Measurements from ENCODE around the gene DSE.
A peak's percentile ranks its signal among the peaks of the same experiment; 100 is the strongest.
"Not testable (repeated sequence)": the region's sequence is repeated elsewhere in the genome, so short reads cannot be mapped to it uniquely, and the experiment has no call there.

The DSE gene

GRCh38 chr6:116340625-116341024 is 30.1 kb upstream of the DSE start:
- not testable (repeated sequence) for H3K27ac Mint-ChIP-seq; H3K36me3 Mint-ChIP-seq; H3K9me3 Mint-ChIP-seq; DNase-seq; H3K4me1 Mint-ChIP-seq; ATAC-seq (replicated peaks); H3K27me3 Mint-ChIP-seq; H3K4me3 Mint-ChIP-seq

GRCh38 chr6:116349216-116349615 is 21.5 kb upstream of the DSE start:
- H3K4me1 Mint-ChIP-seq, result peaks cover 2 to 10% of the 10 kb centered on the region in 2 donors
- H3K4me3 Mint-ChIP-seq, result no peak overlapping the region
- H3K9me3 Mint-ChIP-seq, result no peaks in the 10 kb centered on the region
- no peaks in the 10 kb centered on the region for H3K27me3 Mint-ChIP-seq
- DNase-seq, result no peak
- H3K27ac Mint-ChIP-seq, result no peak overlapping the region
- no peak for ATAC-seq (replicated peaks)
- no peaks in the 10 kb centered on the region for H3K36me3 Mint-ChIP-seq

- Mint-ChIP-seq H3K36me3 (no peaks in the 10 kb centered on the region), H3K27me3 (no peaks in the 10 kb centered on the region)
- no peak for ATAC-seq (replicated peaks)
These were observed 19.6 kb upstream of the DSE start for GRCh38 chr6:116351101-116351500.

GRCh38 chr6:116352515-116353471 is 18.0 kb upstream of the DSE start:
- no peak for DNase-seq
- Mint-ChIP-seq H3K27ac (no peak overlapping the region), H3K4me1 (peaks cover 2 to 10% of the 10 kb centered on the region in 2 donors), H3K27me3 (no peaks in the 10 kb centered on the region), H3K36me3 (no peaks in the 10 kb centered on the region), H3K4me3 (no peak overlapping the region), H3K9me3 (no peaks in the 10 kb centered on the region)
- ATAC-seq (replicated peaks), result peak; percentile 44 to 56

More at GRCh38 chr6:116351101-116351500, 19.6 kb upstream of the DSE start:
- no peak overlapping the region for H3K27ac Mint-ChIP-seq
- no peak for DNase-seq
- no peaks in the 10 kb centered on the region for H3K9me3 Mint-ChIP-seq
- H3K4me1 Mint-ChIP-seq, result peaks cover 2 to 10% of the 10 kb centered on the region in 2 donors
- no peak overlapping the region for H3K4me3 Mint-ChIP-seq

- no peak for ATAC-seq (replicated peaks)
- DNase-seq, result no peak
- Mint-ChIP-seq H3K27ac (no peak overlapping the region), H3K4me1 (peaks cover 2 to 10% of the 10 kb centered on the region in 2 donors), H3K36me3 (no peaks in the 10 kb centered on the region), H3K4me3 (no peak overlapping the region), H3K9me3 (no peaks in the 10 kb centered on the region), H3K27me3 (no peaks in the 10 kb centered on the region)
These were observed 16.5 kb upstream of the DSE start for GRCh38 chr6:116354236-116354635.

- H3K27ac Mint-ChIP-seq, result no peak overlapping the region
- H3K36me3 Mint-ChIP-seq, result no peaks in the 10 kb centered on the region
- peaks cover 0 to 3% of the 10 kb centered on the region in 2 donors for H3K9me3 Mint-ChIP-seq
- peaks cover 2 to 10% of the 10 kb centered on the region in 2 donors for H3K4me1 Mint-ChIP-seq
- ATAC-seq (replicated peaks) (no peak), DNase-seq (no peak)
- no peak overlapping the region for H3K4me3 Mint-ChIP-seq
- H3K27me3 Mint-ChIP-seq, result no peaks in the 10 kb centered on the region
These were observed 15.0 kb upstream of the DSE start for GRCh38 chr6:116355796-116356195.

GRCh38 chr6:116359131-116359530 is 11.6 kb upstream of the DSE start:
- H3K9me3 Mint-ChIP-seq, result peaks cover 0 to 3% of the 10 kb centered on the region in 2 donors
- no peak for DNase-seq
- H3K27me3 Mint-ChIP-seq, result no peaks in the 10 kb centered on the region
- ATAC-seq (replicated peaks), result no peak
- peaks cover 0 to 6% of the 10 kb centered on the region in 2 donors for H3K4me1 Mint-ChIP-seq
- H3K4me3 Mint-ChIP-seq, result no peak overlapping the region
- no peaks in the 10 kb centered on the region for H3K36me3 Mint-ChIP-seq
- no peak overlapping the region for H3K27ac Mint-ChIP-seq

- no peak overlapping the region for H3K27ac Mint-ChIP-seq
- ATAC-seq (replicated peaks), result no peak
- DNase-seq, result no peak
- H3K27me3 Mint-ChIP-seq, result no peaks in the 10 kb centered on the region
- H3K36me3 Mint-ChIP-seq, result no peaks in the 10 kb centered on the region
- no peak overlapping the region for H3K4me3 Mint-ChIP-seq
- peaks cover 0 to 6% of the 10 kb centered on the region in 2 donors for H3K4me1 Mint-ChIP-seq
- H3K9me3 Mint-ChIP-seq, result peaks cover 0 to 3% of the 10 kb centered on the region in 2 donors
These were observed 10.9 kb upstream of the DSE start for GRCh38 chr6:116359835-116360234.

GRCh38 chr6:116362276-116362675 is 8.5 kb upstream of the DSE start:
- no peak overlapping the region for H3K27ac Mint-ChIP-seq

GRCh38 chr6:116363759-116364158 is 7.0 kb upstream of the DSE start:
- H3K27ac Mint-ChIP-seq, result no peak overlapping the region
- H3K4me1 Mint-ChIP-seq, result peaks cover 2 to 6% of the 10 kb centered on the region in 2 donors
- ATAC-seq (replicated peaks) (peak in 1 of 2 donors; percentile 39), DNase-seq (no peak)
- no peaks in the 10 kb centered on the region for H3K27me3 Mint-ChIP-seq
- no peak overlapping the region for H3K4me3 Mint-ChIP-seq
- no peaks in the 10 kb centered on the region for H3K36me3 Mint-ChIP-seq
- H3K9me3 Mint-ChIP-seq, result peaks cover 0 to 3% of the 10 kb centered on the region in 2 donors

More at GRCh38 chr6:116362276-116362675, 8.5 kb upstream of the DSE start:
- DNase-seq, result no peak
- H3K36me3 Mint-ChIP-seq, result no peaks in the 10 kb centered on the region
- no peak for ATAC-seq (replicated peaks)
- H3K4me3 Mint-ChIP-seq, result no peak overlapping the region
- H3K4me1 Mint-ChIP-seq, result peaks cover 0 to 6% of the 10 kb centered on the region in 2 donors
- peaks cover 0 to 3% of the 10 kb centered on the region in 2 donors for H3K9me3 Mint-ChIP-seq
- H3K27me3 Mint-ChIP-seq, result no peaks in the 10 kb centered on the region

GRCh38 chr6:116364321-116364720 is 6.4 kb upstream of the DSE start:
- H3K27ac Mint-ChIP-seq, result no peak overlapping the region
- no peak overlapping the region for H3K4me3 Mint-ChIP-seq
- ATAC-seq (replicated peaks), result no peak
- no peak for DNase-seq
- H3K27me3 Mint-ChIP-seq, result no peaks in the 10 kb centered on the region
- no peaks in the 10 kb centered on the region for H3K36me3 Mint-ChIP-seq
- H3K9me3 Mint-ChIP-seq, result peaks cover 0 to 3% of the 10 kb centered on the region in 2 donors
- peaks cover 2 to 11% of the 10 kb centered on the region in 2 donors for H3K4me1 Mint-ChIP-seq

GRCh38 chr6:116365743-116366142 is 5.0 kb upstream of the DSE start:
- H3K27ac Mint-ChIP-seq, result no peak overlapping the region
- DNase-seq (no peak), ATAC-seq (replicated peaks) (no peak)
- H3K9me3 Mint-ChIP-seq, result no peaks in the 10 kb centered on the region
- no peak overlapping the region for H3K4me3 Mint-ChIP-seq
- peaks cover 8 to 22% of the 10 kb centered on the region in 2 donors for H3K4me1 Mint-ChIP-seq
- H3K36me3 Mint-ChIP-seq, result no peaks in the 10 kb centered on the region
- no peaks in the 10 kb centered on the region for H3K27me3 Mint-ChIP-seq

- no peaks in the 10 kb centered on the region for H3K27me3 Mint-ChIP-seq
- H3K4me3 Mint-ChIP-seq, result no peak overlapping the region
- ATAC-seq (replicated peaks), result no peak
- H3K9me3 Mint-ChIP-seq, result no peaks in the 10 kb centered on the region
- H3K4me1 Mint-ChIP-seq, result peaks cover 8 to 22% of the 10 kb centered on the region in 2 donors
- DNase-seq, result no peak
- no peak overlapping the region for H3K27ac Mint-ChIP-seq
- H3K36me3 Mint-ChIP-seq, result no peaks in the 10 kb centered on the region
These were observed 3.9 kb upstream of the DSE start for GRCh38 chr6:116366740-116367275.

GRCh38 chr6:116369540-116369939 is 1.2 kb upstream of the DSE start:
- no peaks in the 10 kb centered on the region for H3K27me3 Mint-ChIP-seq
- no peak for DNase-seq
- peak; percentile 66 to 67 for ATAC-seq (replicated peaks)
- H3K27ac Mint-ChIP-seq, result peak overlapping the region; percentile 88
- peaks cover 8 to 21% of the 10 kb centered on the region in 2 donors for H3K4me1 Mint-ChIP-seq
- peaks cover 0 to 2% of the 10 kb centered on the region in 2 donors for H3K36me3 Mint-ChIP-seq
- H3K4me3 Mint-ChIP-seq, result peak overlapping the region; percentile 87
- H3K9me3 Mint-ChIP-seq, result no peaks in the 10 kb centered on the region
